ENCODE data around the gene EAPP. TPM values are rescaled to one million over a fixed set of nuclear protein-coding genes. Genes with fewer than 3 reads are reported as not detected.
A peak's percentile ranks its signal among the peaks of the same experiment; 100 is the strongest.

The EAPP gene
- total and polyA plus RNA-seq, 2 experiments from 2014 or later = 25.0 to 53.6 TPM

GRCh38 chr14:34502001-34502400, 37.5 kb downstream of the EAPP start:
- no peaks in the 10 kb centered on the region for H3F3A ChIP-seq (replicated peaks; ENCODE audit: low read depth)
- H3K4me3 ChIP-seq = no peak overlapping the region
- peaks cover 19% of the 10 kb centered on the region for H3K4me1 ChIP-seq (ENCODE audit: insufficient read depth)
- H3K9me2 ChIP-seq (ENCODE audit: insufficient read depth) = no peaks in the 10 kb centered on the region
- H3K27ac Mint-ChIP-seq = no peak overlapping the region; the same call in 1 of the 2 replicates
- peak overlapping the region; percentile 11; the same call in 1 of the 2 replicates for H3K4me2 ChIP-seq
- no peaks in the 10 kb centered on the region for H4K20me1 ChIP-seq (replicated peaks; ENCODE audit: insufficient read depth)
- 0 out of 2 replicates have a peak overlapping the region, but pooled peaks have one; percentile 22 for H3K27ac ChIP-seq (ENCODE audit: low read depth)
- H2AFZ ChIP-seq = peak overlapping the region; percentile 84
- ATAC-seq = no peak
- H3K4me3 Mint-ChIP-seq = no peak overlapping the region
- H3K36me3 Mint-ChIP-seq (ENCODE audit: low read depth) = no peaks in the 10 kb centered on the region
- TF ChIP-seq ETS1 (IDR thresholded peaks at IDR 0.05) (no peak), ZNF462 (CRISPR knock-in tag; IDR thresholded peaks at IDR 0.05) (no peak), ZNF114 (CRISPR knock-in tag; IDR thresholded peaks at IDR 0.05) (no peak), CTCF (conservative IDR thresholded peaks at IDR 0.05; ENCODE audit: low read depth in 2 of 2) (no peak), POLR2AphosphoS5 (IDR thresholded peaks at IDR 0.05; ENCODE audit: low read depth) (no peak), EZH2phosphoT487 (IDR thresholded peaks at IDR 0.05; ENCODE audit: unreplicated experiment) (no peak)
- H3K9me3 Mint-ChIP-seq = no peaks in the 10 kb centered on the region; the same call in 2 of the 3 replicates
- no peak for DNase-seq (ENCODE audit: low spot score)
- H3K4me1 Mint-ChIP-seq = peaks cover 19% of the 10 kb centered on the region
- no peaks in the 10 kb centered on the region for H3K27me3 ChIP-seq (ENCODE audit: insufficient read depth)
- H3K79me2 ChIP-seq (replicated peaks; ENCODE audit: insufficient read depth) = no peaks in the 10 kb centered on the region
- peaks cover 5% of the 10 kb centered on the region for H3K27me3 Mint-ChIP-seq (ENCODE audit: insufficient read depth, low read depth, poor library complexity)
- H3K36me3 ChIP-seq (ENCODE audit: insufficient read depth) = no peaks in the 10 kb centered on the region
